GM21528 (cell line): ENCODE measurements around the gene ZBTB7A.
"Not testable (repeated sequence)": the region's sequence is repeated elsewhere in the genome, so short reads cannot be mapped to it uniquely, and the experiment has no call there.

Source experiments
- ATAC-seq: cut with Tn5 transposase; IDR thresholded peaks from one replicate; pipeline ENCODE4 v1.9.1; 2021; ENCODE audit warnings: mild to moderate bottlenecking, moderate library complexity; ENCODE audit not compliant: unreplicated experiment, low FRiP score

ZBTB7A gene

DNA sequence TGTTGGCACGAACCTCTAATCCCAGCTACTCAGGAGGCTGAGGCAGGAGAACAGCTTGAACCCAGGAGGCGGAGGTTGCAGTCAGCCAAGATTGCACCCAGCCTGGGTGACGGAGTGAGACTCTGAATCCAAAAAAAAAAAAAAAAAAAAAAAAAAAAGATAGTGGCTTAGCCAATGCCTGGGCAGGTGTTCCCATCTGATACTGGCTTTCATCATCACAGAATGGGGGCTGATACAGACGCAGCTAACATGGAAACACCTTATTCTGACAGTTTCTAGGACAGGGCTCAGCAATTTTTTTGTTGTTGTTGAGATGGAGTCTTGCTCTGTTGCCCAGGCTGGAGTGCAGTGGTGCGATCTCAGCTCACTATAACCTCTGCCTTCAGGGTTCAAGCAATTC, 65.9 kb downstream of the ZBTB7A start:
- ATAC-seq: not testable (repeated sequence)

DNA sequence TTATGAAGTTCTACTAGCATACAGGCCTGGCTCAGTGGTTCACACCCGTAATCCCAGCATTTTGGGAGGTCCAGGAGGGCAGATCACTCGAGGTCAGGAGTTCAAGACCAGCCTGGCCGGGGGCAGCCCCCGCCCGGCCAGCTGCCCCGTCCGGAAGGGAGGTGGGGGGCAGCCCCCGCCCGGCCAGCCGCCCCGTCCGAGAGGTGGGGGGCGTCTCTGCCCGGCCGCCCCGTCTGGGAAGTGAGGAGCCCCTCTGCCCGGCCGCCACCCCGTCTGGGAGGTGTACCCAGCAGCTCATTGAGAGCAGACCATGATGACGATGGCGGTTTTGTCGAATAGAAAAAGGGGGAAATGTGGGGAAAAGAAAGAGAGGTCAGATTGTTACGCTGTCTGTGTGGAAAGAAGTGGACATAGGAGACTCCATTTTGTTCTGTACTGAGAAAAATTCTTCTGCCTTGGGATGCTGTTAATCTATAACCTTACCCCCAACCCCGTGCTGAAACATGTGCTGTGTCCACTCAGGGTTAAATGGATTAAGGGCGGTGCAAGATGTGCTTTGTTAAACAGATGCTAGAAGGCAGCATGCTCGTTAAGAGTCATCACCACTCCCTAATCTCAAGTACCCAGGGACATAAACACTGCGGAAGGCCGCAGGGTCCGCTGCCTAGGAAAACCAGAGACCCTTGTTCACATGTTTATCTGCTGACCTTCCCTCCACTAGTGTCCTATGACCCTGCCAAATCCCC, 67.9 kb downstream of the ZBTB7A start:
- not testable (repeated sequence) for ATAC-seq

DNA sequence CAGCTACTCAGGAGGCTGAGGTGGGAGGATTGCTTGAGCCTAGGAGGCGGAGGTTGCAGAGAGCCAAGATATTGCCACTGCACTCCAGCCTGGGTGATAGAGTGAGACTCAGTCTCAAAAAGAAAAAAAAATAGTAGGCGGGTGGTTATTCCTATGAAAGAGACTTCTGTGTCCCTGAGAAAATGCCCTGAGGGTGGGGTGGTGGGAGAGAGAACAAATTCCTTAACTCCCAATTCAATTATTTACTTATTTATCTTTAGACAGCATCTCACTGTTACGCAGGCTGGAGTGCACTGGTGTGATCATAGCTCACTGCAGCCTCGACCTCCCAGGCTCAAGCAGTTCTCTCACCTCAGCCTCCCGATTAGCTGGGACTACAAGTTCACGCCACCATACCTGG, 71.1 kb downstream of the ZBTB7A start:
- ATAC-seq: no peak
